CD14-positive monocyte (primary cell): Measurements from ENCODE around the gene GATA1. TPM values are rescaled to one million over a fixed set of nuclear protein-coding genes. Genes with fewer than 3 reads are reported as not detected.

Experiments used
- DNase-seq, 3 donors: peaks; one replicate each; pipeline ENCODE4 v3.0.0-alpha.2; 2011 to 2022
- H2AFZ ChIP-seq: 2 replicates; pipeline ENCODE4 v1.6.0; 2012; ENCODE audit warnings: mild to moderate bottlenecking, low read depth, low read length, inconsistent platforms; ENCODE audit not compliant: insufficient read depth, poor library complexity, severe bottlenecking
- H3K27ac ChIP-seq, 2 donors: 1 replicate in 1 of 2; 2 replicates in 1 of 2; pipeline ENCODE4 v1.5.1; 2012 to 2013; ENCODE audit warnings: low read length in 2 of 2, control low read depth in 1 of 2, inconsistent platforms in 1 of 2, low read depth in 1 of 2, mild to moderate bottlenecking in 1 of 2
- H3K27me3 ChIP-seq, 2 donors: one replicate each; pipeline versions ENCODE4 v1.6.0 to v1.6.1; 2011 to 2013; ENCODE audit warnings: low read length in 2 of 2; ENCODE audit not compliant: control insufficient read depth in 2 of 2, insufficient read depth in 2 of 2
- H3K36me3 ChIP-seq, 2 donors: replicated peaks in 1 of 2; 1 replicate in 1 of 2; 2 replicates in 1 of 2; pipeline versions ENCODE4 v1.5.1 to v1.6.1; 2012 to 2013; ENCODE audit warnings: low read length in 2 of 2, control low read depth in 1 of 2, inconsistent platforms in 1 of 2, mild to moderate bottlenecking in 1 of 2; ENCODE audit not compliant: insufficient read depth in 2 of 2, control insufficient read depth in 1 of 2
- H3K4me1 ChIP-seq, 2 donors: 1 replicate in 1 of 2; 2 replicates in 1 of 2; pipeline versions ENCODE4 v1.5.1 to v1.6.1; 2012 to 2013; ENCODE audit warnings: low read length in 2 of 2, control low read depth in 1 of 2, inconsistent platforms in 1 of 2, mild to moderate bottlenecking in 1 of 2, moderate library complexity in 1 of 2; ENCODE audit not compliant: insufficient read depth in 2 of 2, control insufficient read depth in 1 of 2
- H3K4me2 ChIP-seq: replicated peaks from 2 replicates; pipeline ENCODE3; 2012; ENCODE audit warnings: low read length, moderate library complexity, mild to moderate bottlenecking; ENCODE audit not compliant: poor library complexity, severe bottlenecking; ENCODE audit errors: extremely low read depth
- H3K4me3 ChIP-seq, 3 experiments: fragments of 200-600 bp in 1 of 3; sonication (generic) in 1 of 3; replicated peaks in 1 of 3; 1 replicate in 2 of 3; 2 replicates in 1 of 3; pipeline ENCODE4 v1.5.1; 2011 to 2013; ENCODE audit warnings: low read length in 3 of 3, mild to moderate bottlenecking in 3 of 3, control low read depth in 2 of 3, low read depth in 2 of 3, inconsistent platforms in 1 of 3, moderate library complexity in 1 of 3
- H3K79me2 ChIP-seq: 2 replicates; pipeline ENCODE4 v1.6.0; 2012; ENCODE audit warnings: mild to moderate bottlenecking, control low read depth, inconsistent platforms, low read length, moderate library complexity; ENCODE audit not compliant: insufficient read depth
- H3K9ac ChIP-seq: 2 replicates; pipeline ENCODE4 v1.6.0; 2017; ENCODE audit warnings: low read length, mild to moderate bottlenecking; ENCODE audit not compliant: insufficient read depth, poor library complexity, severe bottlenecking
- H3K9me3 ChIP-seq, 2 donors: replicated peaks in 1 of 2; 1 replicate in 1 of 2; 2 replicates in 1 of 2; pipeline versions ENCODE4 v1.5.1 to v1.6.1; 2012 to 2013; ENCODE audit warnings: low read length in 2 of 2, control low read depth in 1 of 2; ENCODE audit not compliant: control insufficient read depth in 1 of 2, insufficient read depth in 1 of 2
- H4K20me1 ChIP-seq: 2 replicates; pipeline ENCODE4 v1.6.0; 2012; ENCODE audit warnings: mild to moderate bottlenecking, low read length, control low read depth, moderate library complexity; ENCODE audit not compliant: insufficient read depth
- H3K27ac Mint-ChIP-seq, 7 donors: one replicate each; pipeline ENCODE4 v1.8.0; 2020; ENCODE audit warnings: mild to moderate bottlenecking in 7 of 7, mixed read lengths in 7 of 7, moderate library complexity in 6 of 7, inconsistent platforms in 2 of 7
- H3K27me3 Mint-ChIP-seq, 3 donors: one replicate each; pipeline ENCODE4 v1.8.0; 2021 to 2022; ENCODE audit warnings: low read depth in 3 of 3, mild to moderate bottlenecking in 3 of 3, mixed read lengths in 3 of 3, moderate library complexity in 3 of 3, inconsistent platforms in 1 of 3
- H3K36me3 Mint-ChIP-seq, 2 donors: one replicate each; pipeline ENCODE4 v1.8.0; 2020; ENCODE audit warnings: mixed read lengths in 2 of 2, inconsistent platforms in 1 of 2, mild to moderate bottlenecking in 1 of 2
- H3K4me1 Mint-ChIP-seq: one replicate; pipeline ENCODE4 v1.8.0; 2020; ENCODE audit warnings: mild to moderate bottlenecking, mixed read lengths
- H3K4me3 Mint-ChIP-seq, 2 donors: one replicate each; pipeline ENCODE4 v1.8.0; 2020; ENCODE audit warnings: mild to moderate bottlenecking in 2 of 2, mixed read lengths in 2 of 2, moderate library complexity in 1 of 2
- H3K9me3 Mint-ChIP-seq, 7 donors: one replicate each; pipeline ENCODE4 v1.8.0; 2020 to 2022; ENCODE audit warnings: mixed read lengths in 7 of 7, mild to moderate bottlenecking in 6 of 7, moderate library complexity in 6 of 7, inconsistent platforms in 2 of 7
- CTCF ChIP-seq: fragments of 200-600 bp; IDR thresholded peaks from one replicate; pipeline ENCODE4 v1.8.0; 2022; ENCODE audit warnings: antibody characterized with exemption, mild to moderate bottlenecking
- WGBS: methylation state at CpG from one replicate; pipeline ENCODE4 v1.1.5; 2013; ENCODE audit warnings: missing lambda C conversion rate; ENCODE audit not compliant: insufficient coverage; 5-methylcytosine and 5-hydroxymethylcytosine counted together
- intact Hi-C, 2 donors: fragments of 100-400 bp; cut with micrococcal nuclease; formaldehyde crosslinking; loops; one replicate each; pipeline versions ENCODE4 v1.15.0 to v1.15.1; 2023
- polyA plus RNA-seq, 3 donors: library from polyadenylated mRNA; depleted of rRNA in 1 of 3; unstranded in 2 of 3; stranded (reverse) in 1 of 3; fragments of 300-500 nt in 2 of 3; fragments of >200 nt in 1 of 3; fragmentation: Illumina TruSeq in 2 of 3; gene quantifications; 1 replicate in 2 of 3; 2 replicates in 1 of 3; pipeline ENCODE4 v1.2.3, GENCODE V29; 2012 to 2021

The GATA1 gene
- polyA plus RNA-seq, 3 donors = not detected

- Mint-ChIP-seq H3K4me1 (peaks cover 13% of the 10 kb centered on the region), H3K27me3 (peaks cover 3 to 9% (median 3%) of the 10 kb centered on the region in 3 donors), H3K27ac (peak overlapping the region in 2 of 7 donors; percentile 0 to 12), H3K9me3 (no peaks in the 10 kb centered on the region), H3K4me3 (no peak overlapping the region), H3K36me3 (no peaks in the 10 kb centered on the region)
- Histone ChIP-seq H3K27ac (no peak overlapping the region), H3K79me2 (no peaks in the 10 kb centered on the region), H3K4me1 (peaks cover 0 to 11% of the 10 kb centered on the region in 2 donors), H3K4me3 (no peak overlapping the region), H3K27me3 (no peaks in the 10 kb centered on the region), H4K20me1 (no peaks in the 10 kb centered on the region), H3K36me3 (no peaks in the 10 kb centered on the region), H3K9me3 (no peaks in the 10 kb centered on the region), H2AFZ (no peak overlapping the region), H3K9ac (no peak overlapping the region), H3K4me2 (no peak overlapping the region)
- intact Hi-C loops = no loop called here
- WGBS = 92% methylated on average over 3 of the region's 6 CpGs
- no peak for TF ChIP-seq CTCF
- no peak for DNase-seq
Observed at GRCh38 chrX:48786825-48787504, 575 bp downstream of the GATA1 start.

GRCh38 chrX:48787505-48788443, 1.4 kb downstream of the GATA1 start:
- Mint-ChIP-seq H3K4me1 (peaks cover 13% of the 10 kb centered on the region), H3K9me3 (no peaks in the 10 kb centered on the region), H3K4me3 (no peak overlapping the region), H3K36me3 (no peaks in the 10 kb centered on the region), H3K27me3 (peaks cover 3 to 12% (median 3%) of the 10 kb centered on the region in 3 donors), H3K27ac (peak overlapping the region in 1 of 7 donors; percentile 0)
- TF ChIP-seq CTCF = no peak
- Histone ChIP-seq H3K4me3 (no peak overlapping the region), H3K4me1 (peaks cover 0 to 11% of the 10 kb centered on the region in 2 donors), H3K36me3 (no peaks in the 10 kb centered on the region), H3K9me3 (no peaks in the 10 kb centered on the region), H3K27ac (no peak overlapping the region), H3K9ac (no peak overlapping the region), H4K20me1 (no peaks in the 10 kb centered on the region), H3K27me3 (no peaks in the 10 kb centered on the region), H3K79me2 (no peaks in the 10 kb centered on the region), H3K4me2 (no peak overlapping the region), H2AFZ (no peak overlapping the region)
- 79% methylated on average over 4 of the region's 17 CpGs for WGBS
- intact Hi-C loops = no loop called here
- DNase-seq = no peak
